ENCODE data around the gene WDR37.
"Not testable (repeated sequence)": the region's sequence is repeated elsewhere in the genome, so short reads cannot be mapped to it uniquely, and the experiment has no call there.

The WDR37 gene

DNA sequence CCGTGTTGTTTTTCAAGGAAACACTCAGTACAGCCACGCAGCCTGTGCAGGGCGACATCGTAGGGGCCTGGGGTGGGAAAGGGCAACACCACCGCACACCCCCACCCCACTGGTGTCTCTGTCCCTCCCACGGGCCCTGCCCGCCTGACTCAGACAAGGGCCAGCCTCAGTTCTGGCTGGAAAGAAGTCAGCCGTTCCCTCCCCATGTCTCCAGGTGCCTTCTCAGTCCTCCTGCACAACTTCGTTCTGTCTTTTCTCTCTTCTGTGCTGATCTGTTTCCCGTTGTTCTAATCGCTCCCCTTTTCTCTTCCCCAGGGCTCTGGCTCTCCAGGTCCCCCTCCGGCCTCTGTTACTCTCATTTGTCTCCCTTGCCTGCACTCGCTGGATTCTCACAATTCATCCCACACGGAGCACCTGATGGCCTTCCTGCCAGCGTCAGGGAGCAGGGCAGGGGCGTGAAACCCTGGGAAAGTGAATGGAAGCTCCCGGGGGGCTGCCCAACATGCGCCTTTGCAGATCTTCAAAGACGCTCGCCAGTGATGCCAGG lies 97.7 kb downstream of the WDR37 start:
- DNase-seq (ENCODE audit: low read depth) = no peak

DNA sequence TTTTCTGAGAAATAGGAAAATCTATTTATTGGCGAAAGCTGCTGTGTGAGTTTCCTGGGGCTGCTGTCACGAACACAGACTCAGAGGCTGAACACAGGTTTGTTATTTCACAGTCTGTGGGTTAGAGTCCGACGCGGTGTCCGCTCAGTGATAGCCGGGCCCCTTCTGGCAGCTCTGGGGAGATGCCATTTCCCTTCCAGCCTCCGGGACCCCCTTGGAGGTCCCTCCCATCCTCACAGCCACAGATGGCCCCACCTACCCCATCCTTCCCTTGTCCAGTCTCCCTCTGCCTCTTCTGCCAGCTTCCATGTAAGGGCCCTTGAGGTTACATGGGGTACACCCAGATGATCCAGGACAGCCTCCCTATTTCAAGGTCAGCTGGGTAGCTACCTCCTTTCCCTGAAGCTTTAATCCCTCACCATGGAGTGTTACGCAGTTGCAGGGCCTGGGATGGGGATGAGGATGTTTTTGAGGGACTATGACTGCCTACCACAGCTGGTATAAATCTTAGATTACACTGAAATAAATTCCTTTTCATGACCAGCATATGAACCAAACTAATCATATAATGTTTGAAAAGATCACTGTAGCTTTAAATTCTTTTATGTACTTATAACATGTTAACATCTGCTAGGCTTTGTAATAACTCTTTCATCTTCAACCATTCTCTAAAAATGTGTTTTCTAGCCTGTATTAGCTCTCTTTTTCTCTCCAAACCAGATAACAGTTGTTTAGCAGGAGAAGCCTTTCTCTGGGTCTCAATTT lies 98.5 kb downstream of the WDR37 start:
- no peak for DNase-seq (ENCODE audit: low read depth)

DNA sequence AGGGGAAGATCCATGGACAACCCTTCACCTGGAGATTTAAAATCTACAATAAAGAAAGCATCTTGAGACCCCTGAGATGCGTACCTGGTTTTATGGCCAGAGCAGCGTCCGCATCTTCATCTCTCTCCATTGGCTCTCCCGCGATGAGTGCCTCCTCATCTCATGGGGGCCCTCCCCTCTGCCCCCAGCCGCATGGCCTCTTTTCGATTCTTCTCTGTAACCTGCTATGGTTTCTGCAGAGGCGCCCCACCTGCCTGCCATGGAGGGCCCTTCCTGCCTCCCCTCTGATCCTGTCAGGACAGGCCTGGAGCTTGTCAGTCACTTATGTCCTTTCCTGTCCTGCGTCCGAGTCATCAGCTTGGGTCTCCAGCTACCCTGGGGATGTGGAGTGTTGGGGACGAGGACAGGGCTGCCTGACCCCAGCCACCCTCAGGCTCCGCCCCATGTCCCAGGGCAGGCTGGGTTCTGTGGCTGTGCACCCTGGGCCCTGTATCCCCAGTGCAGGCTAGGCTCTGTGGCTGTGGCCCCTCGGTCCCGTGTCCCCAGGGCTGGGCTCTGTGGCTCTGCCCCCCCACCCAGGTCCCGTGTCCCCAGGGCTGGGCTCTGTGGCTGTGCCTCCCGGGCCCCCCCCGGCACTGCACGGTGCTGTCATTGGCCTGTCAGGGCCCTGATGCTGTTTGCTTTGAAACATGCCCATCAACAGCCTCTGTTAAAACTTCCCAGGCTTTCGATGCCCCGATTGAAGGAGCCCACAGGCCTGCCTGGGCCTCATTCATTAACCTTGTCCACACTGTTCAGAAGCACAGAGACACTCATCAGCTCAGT lies 99.8 kb downstream of the WDR37 start:
- no peak for DNase-seq (ENCODE audit: low read depth)

DNA sequence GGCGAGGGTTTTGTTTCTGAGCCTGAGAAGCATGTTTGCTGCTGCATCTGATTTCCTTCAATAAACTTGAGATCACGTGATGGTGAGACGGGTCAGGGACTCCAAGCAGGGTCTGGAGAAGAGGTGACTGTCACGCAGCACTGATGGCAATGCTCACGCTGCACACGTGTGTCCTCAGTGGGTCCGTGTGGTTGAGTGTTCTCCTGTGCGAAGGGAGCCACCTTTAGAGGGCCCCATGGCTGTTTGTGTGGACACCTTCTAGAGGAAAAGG lies 100.4 kb downstream of the WDR37 start:
- DNase-seq (ENCODE audit: low read depth) = no peak

DNA sequence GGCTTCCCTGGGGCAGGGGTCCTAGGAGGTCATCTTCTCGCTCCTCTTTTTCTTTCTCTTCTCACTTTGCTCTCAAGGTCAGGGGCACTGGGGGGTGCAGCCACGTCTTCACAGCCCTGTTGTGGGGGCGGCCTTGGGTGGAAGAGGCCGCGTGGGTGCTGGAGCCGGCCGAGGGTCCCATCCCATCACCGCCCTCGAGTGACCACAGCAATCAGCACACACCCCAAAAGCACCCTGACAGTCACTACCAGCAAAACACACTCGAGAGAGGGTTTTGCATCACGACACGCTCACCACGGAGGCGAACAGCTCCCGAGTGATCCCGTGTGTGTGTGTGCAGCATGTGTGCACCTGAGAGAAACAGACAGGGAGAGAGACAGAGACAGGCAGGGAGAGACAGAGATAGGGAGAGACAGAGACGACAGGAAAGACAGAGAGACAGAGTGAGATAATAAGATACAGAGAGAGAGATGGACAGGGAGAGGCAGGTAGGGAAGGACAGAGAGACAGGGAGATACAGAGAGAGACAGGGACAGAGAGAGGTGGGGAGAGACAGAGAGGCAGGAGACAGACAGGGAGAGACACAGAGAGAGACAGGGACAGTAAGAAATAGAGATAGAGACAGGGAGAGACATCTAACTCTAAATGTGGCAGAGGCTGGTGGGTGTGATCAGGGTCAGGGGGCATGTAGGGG lies 100.9 kb downstream of the WDR37 start:
- no peak for DNase-seq (ENCODE audit: low read depth)

DNA sequence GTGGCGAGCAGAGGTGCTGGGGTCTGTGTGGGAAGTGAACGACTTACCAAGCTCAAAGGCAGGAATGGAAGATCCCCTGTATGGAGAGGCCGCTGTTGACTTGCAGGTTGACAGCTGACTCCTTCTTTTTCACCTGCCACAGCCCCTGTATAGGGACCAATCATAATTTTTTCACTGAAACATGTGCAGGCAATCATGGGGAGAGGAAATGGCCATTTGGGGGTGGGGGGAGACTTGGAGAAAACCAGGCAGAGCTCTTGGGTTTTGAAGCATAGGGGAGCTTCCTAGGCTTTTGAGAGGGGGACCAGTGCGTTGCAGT lies 101.4 kb downstream of the WDR37 start:
- no peak for DNase-seq (ENCODE audit: low read depth)

DNA sequence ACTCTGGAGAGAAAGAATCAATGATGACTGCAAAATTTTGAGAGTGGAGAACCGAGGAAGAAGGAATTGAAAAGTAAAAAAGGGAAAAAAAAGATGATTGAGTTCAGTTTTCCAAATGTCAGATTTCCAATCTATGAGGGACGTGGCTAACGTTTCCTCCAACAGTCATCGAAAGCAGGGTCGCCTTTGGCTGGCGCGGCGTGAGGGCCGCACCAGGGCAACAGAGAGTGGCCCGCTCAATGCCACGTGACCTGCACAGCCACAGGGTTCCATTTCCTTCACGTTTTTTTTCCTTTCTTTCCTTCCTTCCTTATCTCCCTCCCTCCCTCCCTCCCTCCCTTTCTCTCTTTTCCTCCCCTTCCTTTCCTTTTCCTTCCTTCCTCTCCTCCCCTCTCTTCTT lies 101.9 kb downstream of the WDR37 start:
- no peak for DNase-seq (ENCODE audit: low read depth)

DNA sequence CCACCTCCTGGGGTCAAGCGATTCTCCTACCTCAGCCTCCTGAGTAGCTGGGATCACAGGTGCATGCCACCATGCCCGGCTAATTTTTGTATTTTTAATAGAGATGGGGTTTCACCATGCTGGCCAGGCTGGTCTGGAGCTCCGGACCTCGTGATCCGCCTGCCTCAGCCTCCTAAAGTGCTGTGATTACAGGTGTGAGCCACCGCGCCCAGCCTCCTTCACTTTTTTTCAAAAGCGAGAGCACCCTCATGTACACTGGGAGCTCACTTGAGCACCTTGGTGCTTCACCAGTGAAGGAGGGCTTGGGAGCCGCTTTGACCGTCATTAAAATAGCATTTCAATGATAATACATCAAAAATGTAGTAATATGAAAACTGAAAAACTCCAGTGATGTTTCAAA lies 102.4 kb downstream of the WDR37 start:
- DNase-seq (ENCODE audit: low read depth) = not testable (repeated sequence)

DNA sequence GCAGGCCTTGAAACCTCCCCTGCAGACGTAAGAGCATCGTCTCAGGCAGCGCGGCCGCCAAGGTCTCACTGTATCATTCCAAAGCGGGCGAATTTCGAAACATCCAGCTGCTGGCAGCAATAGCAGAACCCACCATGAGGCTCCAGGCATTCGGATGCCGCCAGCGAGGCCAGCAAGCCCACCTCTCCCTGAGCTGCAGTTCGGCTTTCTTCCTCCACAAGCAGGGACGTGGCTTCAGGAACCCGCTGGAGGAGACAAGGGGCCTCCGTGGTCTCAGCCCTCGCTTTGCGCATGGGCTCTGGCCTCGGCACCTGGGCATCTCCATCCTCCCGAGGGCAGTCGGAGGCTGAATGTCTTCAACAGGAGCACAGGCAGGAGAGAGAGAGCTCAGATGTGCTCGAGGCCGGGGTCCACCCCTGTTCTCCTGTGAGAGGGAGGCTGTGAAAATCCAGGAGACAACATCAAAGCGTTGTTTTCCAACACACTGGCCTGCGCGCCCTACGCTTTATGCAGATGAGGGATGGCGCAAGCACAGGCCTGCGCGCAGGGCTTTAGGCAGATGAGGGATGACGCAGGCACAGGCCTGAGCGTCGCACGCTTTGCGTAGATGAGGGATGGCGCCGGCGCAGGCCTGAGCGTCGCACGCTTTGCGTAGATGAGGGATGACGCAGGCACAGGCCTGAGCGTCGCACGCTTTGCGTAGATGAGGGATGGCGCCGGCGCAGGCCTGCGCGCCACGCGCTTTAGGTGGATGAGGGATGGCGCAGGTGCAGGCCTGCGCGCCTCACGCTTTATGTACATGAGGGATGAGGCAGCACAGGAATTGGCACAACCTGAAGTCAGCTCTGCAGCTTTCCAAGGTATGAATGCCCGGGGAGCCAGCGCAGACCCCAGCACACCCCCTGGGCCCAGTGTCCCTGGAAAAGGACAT lies 103.2 kb downstream of the WDR37 start:
- DNase-seq (ENCODE audit: low read depth) = no peak

DNA sequence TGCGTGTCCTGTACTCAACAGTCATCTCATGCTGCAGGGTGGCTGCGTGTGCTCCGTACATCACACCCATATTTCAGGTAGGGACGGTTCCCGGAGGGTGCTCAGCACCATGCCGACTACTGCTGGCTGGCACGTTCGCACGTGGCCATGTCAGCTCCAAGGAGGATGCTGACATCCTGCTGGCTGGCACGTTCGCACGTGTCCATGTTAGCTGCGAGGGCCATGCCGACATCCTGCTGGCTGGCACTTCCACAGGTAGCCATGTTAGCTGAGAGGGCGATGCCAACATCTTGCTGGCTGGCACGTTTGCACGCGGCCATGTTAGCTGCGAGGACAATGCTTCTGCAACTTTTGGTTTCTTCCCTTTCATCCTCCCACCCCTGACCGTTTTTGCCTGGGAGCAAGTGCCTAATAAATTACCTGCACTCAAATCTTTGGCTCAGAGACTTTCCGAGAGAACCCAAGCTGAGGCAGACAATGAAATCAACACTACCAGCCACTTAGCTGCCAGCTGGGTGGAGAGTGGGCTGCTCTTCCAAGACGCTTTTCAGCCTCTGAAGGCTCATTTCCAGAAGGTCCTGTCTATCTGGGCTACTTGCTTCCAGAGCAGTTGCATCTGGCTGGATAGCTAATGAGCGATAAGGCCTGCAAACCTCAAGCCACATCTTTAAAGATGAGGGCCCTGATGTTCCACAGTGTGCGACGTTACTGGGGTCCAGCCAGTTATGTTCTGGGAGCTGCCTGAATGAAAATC lies 104.6 kb downstream of the WDR37 start:
- DNase-seq (ENCODE audit: low read depth) = no peak

DNA sequence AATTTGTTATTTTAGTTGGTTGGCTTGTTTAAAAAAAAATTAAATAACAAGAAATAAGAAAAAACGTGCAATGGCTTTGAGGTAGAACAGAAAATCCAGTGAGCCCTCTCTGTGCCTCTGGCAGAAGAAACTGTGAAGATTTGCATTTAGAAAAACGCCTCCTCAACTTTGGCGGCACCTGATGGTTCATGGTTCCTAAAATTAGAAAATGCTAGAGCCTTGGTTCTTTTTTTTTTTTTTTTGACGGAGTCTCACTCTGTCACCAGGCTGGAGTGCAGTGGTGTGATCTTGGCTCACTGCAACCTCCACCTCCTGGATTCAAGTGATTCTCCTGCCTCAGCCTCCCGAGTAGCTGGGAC lies 105.1 kb downstream of the WDR37 start:
- not testable (repeated sequence) for DNase-seq (ENCODE audit: low read depth)

DNA sequence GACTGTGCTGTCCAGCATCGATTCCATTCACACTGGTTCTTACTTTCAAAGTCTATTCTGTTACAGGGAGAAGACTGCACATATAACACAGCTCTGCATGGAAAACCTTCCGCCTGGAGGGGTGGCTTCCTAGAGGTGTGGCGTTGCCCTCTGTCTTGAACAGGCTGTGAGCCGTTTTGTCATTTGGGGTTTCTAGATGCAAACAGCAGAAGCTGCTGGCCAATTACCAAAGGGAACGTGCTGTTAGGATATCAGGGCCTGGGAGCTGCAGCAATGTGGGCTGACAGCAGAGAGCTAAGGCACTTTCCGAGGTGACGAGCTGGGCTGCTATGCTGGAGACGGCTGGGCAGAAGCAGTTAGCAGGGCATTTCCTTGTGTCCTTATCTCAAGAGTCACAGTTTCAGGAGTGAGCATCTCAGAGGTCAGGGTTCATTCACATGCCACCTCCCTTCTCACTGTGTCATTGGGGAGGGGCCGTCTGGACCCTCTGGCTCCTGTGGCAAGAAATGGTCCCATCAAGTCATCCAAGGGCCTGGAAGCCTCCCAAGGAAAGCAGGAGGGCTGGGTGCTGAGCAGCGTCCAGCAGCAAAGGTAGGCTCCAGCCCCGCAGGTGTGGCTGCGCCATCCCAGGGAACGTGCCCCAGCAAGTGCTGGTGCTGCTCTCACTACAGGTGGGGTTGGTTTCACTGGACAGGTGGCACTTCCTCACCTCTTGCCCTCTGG lies 106.5 kb downstream of the WDR37 start:
- DNase-seq (ENCODE audit: low read depth) = no peak

DNA sequence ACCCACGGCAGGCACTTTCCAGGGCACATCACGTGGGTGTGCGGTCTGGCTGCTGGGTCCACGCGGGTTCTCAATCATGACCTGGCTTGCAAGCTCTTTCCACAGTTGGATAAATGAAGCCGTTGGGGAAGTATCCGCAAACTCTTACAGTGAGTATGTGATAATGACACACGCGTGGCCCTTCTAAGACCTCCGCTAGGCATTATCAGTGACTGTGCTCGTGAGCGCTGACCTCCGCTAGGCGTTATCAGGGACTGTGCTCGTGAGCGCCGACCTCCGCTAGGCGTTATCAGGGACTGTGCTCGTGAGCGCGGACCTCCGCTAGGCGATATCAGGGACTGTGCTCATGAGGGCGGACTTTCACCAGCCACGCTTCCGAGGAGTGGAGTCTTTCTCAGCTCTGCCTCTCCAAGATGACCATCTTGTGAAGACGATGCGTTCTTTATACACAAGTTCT lies 107.0 kb downstream of the WDR37 start:
- DNase-seq (ENCODE audit: low read depth) = no peak

DNA sequence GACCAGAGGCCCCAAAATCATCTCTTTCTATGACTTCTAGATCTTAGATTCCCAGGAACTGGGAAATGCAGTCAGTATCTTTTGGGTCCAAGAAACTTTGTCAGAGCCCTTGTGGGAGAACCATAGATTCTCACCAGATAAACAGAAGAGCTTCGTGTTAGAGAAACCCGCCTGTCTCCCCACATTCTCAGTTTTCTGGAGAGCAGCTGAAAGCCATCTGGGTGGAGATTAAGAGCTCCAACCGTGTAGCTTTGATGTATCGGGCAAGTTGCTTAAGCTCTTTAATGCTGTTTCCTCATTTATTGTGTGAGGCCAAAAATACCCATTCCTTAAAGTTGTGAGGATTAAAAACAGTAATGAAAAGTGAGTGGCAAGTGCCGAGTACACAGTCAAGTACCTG lies 107.6 kb downstream of the WDR37 start:
- no peak for DNase-seq (ENCODE audit: low read depth)

DNA sequence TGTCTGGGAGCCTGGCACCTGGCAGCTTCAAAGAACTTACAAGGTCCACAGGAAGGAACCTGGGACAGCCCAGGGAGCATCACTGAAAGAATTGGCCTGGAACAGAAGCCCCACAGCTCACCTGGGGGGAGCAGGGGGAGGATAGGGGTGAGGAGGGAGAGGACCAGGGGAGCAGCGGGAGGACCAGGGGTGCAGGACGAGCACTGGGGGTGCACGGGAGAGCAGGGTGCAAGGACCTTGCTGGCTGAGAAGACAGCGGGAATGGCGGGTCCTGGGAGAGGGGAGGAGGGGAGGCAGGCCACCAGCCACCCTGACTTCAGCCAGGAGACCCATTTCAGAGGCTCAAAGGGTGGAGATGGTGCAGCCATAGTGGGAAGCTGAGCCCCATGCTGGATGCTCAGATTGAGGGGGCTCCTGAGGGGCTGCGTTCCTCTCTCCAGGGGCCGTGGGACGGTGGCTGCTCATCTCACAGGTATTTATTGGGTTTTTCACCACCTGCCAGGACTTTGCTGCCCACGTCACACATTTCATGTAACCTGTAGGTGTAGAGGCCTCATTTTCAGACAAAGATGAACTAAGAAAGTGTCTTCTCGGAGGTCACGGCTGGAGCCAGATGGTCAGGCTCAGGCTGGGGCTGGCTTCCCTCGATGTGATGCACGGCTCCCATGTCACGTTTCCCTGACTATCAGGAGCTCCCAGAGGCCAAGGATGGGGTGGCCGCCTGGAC lies 110.1 kb downstream of the WDR37 start:
- no peak for DNase-seq (ENCODE audit: low read depth)

DNA sequence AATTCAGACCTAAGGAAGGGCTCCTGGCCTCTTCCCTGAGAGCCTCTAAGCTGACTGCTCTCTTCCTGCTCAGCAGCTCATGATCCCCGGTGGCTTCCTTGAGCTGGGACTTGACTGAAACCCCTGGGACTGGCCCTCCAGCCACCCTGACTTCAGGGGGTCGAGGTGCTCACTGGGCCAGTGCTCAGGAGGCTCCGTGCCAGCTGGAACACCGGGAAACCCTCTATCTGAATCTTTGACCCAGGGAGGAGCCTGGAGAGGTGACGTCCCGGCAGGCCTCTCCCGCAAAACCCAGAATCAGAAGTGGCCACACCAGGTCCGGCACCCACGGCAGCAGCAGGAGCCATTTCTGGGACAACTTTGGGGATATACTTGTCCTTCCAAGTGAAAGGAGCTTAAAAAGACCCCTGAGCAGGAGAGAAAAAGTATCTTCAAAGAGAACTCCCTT lies 110.7 kb downstream of the WDR37 start:
- DNase-seq (ENCODE audit: low read depth) = no peak

DNA sequence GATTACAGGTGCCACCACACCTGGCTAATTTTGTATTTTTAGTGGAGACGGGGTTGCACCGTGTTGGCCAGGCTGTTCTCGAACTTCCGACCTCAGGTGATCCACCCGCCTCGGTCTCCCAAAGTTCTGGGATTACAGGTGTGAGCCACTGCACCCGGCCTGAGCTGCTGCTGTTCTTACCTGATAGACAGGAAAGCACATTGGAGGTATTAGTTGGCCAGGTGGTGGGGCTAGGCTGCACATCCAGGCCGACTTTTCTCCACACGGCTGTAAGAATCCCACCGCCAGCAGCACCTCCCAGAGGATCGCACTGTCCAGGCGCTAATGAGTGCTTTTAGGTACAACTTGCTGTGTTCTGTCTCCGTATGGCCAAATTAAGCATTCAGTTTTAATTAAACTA lies 112.6 kb downstream of the WDR37 start:
- no peak for DNase-seq (ENCODE audit: low read depth)

DNA sequence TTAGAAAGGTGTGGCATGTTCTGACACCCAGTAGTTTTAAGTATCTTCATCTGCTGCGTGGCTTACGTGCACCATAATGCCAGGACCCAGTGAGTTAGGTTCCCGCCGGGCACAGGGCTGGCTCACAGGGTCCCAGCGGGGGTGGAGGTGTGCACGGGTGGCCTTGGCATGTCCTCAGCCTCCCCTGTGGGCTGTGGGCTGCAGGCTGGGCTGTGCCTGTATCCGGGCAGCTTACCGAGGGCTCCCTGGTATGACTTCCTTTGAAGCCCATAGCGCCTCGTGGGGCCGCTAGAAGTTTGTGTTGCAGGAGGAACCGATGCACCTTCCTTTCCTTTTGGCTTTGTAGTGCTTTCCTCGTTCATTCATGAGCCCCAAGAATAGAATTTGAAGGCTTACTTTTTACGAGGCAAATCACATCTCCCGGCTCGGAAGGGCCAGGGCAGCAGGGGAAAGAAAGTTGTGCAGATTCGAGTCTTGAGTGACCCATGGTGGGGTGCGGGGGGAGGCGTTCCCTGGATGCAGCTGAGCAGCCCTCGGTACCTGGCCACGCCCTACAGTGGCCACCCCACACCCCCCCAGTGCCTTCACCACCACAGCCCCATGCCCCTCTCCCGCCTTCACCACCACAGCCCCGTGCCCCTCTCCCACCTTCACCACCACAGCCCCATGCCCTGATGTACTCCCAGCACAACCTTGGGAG lies 113.2 kb downstream of the WDR37 start:
- no peak for DNase-seq (ENCODE audit: low read depth)
